H9 (cell line): Measurements from ENCODE around the gene FREM2. TPM values are rescaled to one million over a fixed set of nuclear protein-coding genes. Genes with fewer than 3 reads are reported as not detected.

ENCODE experiments used
- DNase-seq: peaks from one replicate; pipeline ENCODE4 v3.0.0-alpha.2; 2017
- H2AFZ ChIP-seq: one replicate; pipeline ENCODE4 v1.6.1; 2013; ENCODE audit warnings: mild to moderate bottlenecking, low read length, control low read depth, moderate library complexity
- H2AK5ac ChIP-seq: 2 replicates; pipeline ENCODE4 v1.6.1; 2013; ENCODE audit warnings: low read length, control low read depth, mixed read lengths; ENCODE audit not compliant: insufficient read length
- H2BK120ac ChIP-seq: one replicate; pipeline ENCODE4 v1.6.1; 2013; ENCODE audit warnings: low read depth, mild to moderate bottlenecking, low read length, control low read depth, inconsistent platforms; ENCODE audit not compliant: poor library complexity, severe bottlenecking
- H2BK12ac ChIP-seq: 2 replicates; pipeline ENCODE4 v1.6.1; 2013; ENCODE audit warnings: low read length, control low read depth, mixed read lengths, low read depth; ENCODE audit not compliant: insufficient read length
- H2BK15ac ChIP-seq: 2 replicates; pipeline ENCODE4 v1.6.1; 2013; ENCODE audit warnings: low read depth, low read length, control low read depth
- H2BK20ac ChIP-seq: one replicate; pipeline ENCODE4 v1.6.1; 2013; ENCODE audit warnings: low read depth, mild to moderate bottlenecking, low read length, control low read depth, inconsistent platforms; ENCODE audit not compliant: poor library complexity, severe bottlenecking
- H2BK5ac ChIP-seq: 2 replicates; pipeline ENCODE4 v1.6.1; 2013; ENCODE audit warnings: low read length, control low read depth, mixed read lengths; ENCODE audit not compliant: insufficient read length
- H3K14ac ChIP-seq: 2 replicates; pipeline ENCODE4 v1.6.1; 2013; ENCODE audit warnings: low read length, control low read depth; ENCODE audit not compliant: insufficient read depth
- H3K18ac ChIP-seq: 2 replicates; pipeline ENCODE4 v1.6.1; 2013; ENCODE audit warnings: low read depth, mild to moderate bottlenecking, mixed read lengths, low read length, control low read depth; ENCODE audit not compliant: insufficient read length
- H3K23ac ChIP-seq: 2 replicates; pipeline ENCODE4 v1.6.1; 2013; ENCODE audit warnings: low read length, control low read depth, mixed read lengths, low read depth; ENCODE audit not compliant: insufficient read length
- H3K23me2 ChIP-seq: 2 replicates; pipeline ENCODE4 v1.6.1; 2013; ENCODE audit warnings: low read depth, mild to moderate bottlenecking, mixed read lengths, low read length, control low read depth; ENCODE audit not compliant: insufficient read length, poor library complexity, severe bottlenecking
- H3K27ac ChIP-seq: 2 replicates; pipeline ENCODE4 v1.5.1; 2013; ENCODE audit warnings: low read length, control low read depth, mixed read lengths, low read depth; ENCODE audit not compliant: insufficient read length
- H3K27me3 ChIP-seq: 2 replicates; pipeline ENCODE4 v1.6.1; 2013; ENCODE audit warnings: low read length, control low read depth, inconsistent platforms; ENCODE audit not compliant: insufficient read depth
- H3K4ac ChIP-seq: 2 replicates; pipeline ENCODE4 v1.6.1; 2013; ENCODE audit warnings: low read depth, mild to moderate bottlenecking, control low read depth, inconsistent platforms, low read length, moderate library complexity
- H3K4me1 ChIP-seq: 2 replicates; pipeline ENCODE4 v1.6.1; 2013; ENCODE audit warnings: low read length, control low read depth, inconsistent platforms; ENCODE audit not compliant: insufficient read depth
- H3K4me2 ChIP-seq: 2 replicates; pipeline ENCODE4 v1.6.1; 2013; ENCODE audit warnings: low read length, control low read depth, mixed read lengths; ENCODE audit not compliant: insufficient read length, insufficient read depth
- H3K56ac ChIP-seq: 2 replicates; pipeline ENCODE4 v1.6.1; 2013; ENCODE audit warnings: low read depth, mild to moderate bottlenecking, mixed read lengths, low read length, control low read depth; ENCODE audit not compliant: insufficient read length
- H3K79me1 ChIP-seq: 2 replicates; pipeline ENCODE4 v1.6.1; 2013; ENCODE audit warnings: low read depth, mild to moderate bottlenecking, moderate library complexity, low read length, control low read depth, inconsistent platforms; ENCODE audit not compliant: insufficient read depth, poor library complexity, severe bottlenecking
- H3K79me2 ChIP-seq: 2 replicates; pipeline ENCODE4 v1.6.1; 2013; ENCODE audit warnings: low read length, control low read depth, inconsistent platforms; ENCODE audit not compliant: insufficient read depth
- H3K9ac ChIP-seq: 2 replicates; pipeline ENCODE4 v1.6.1; 2013; ENCODE audit warnings: low read length, control low read depth, mixed read lengths; ENCODE audit not compliant: insufficient read length; ENCODE audit errors: extremely low read depth
- H3K9me3 ChIP-seq: one replicate; pipeline ENCODE4 v1.6.1; 2013; ENCODE audit warnings: low read depth, low read length, inconsistent platforms; ENCODE audit not compliant: control insufficient read depth
- H3T11ph ChIP-seq: one replicate; pipeline ENCODE4 v1.6.1; 2013; ENCODE audit warnings: mild to moderate bottlenecking, low read length, control low read depth, inconsistent platforms
- H4K20me1 ChIP-seq: one replicate; pipeline ENCODE4 v1.6.1; 2013; ENCODE audit not compliant: control insufficient read depth, insufficient read length, insufficient read depth
- H4K5ac ChIP-seq: 2 replicates; pipeline ENCODE4 v1.6.1; 2013; ENCODE audit warnings: low read depth, mild to moderate bottlenecking, mixed read lengths, low read length, control low read depth; ENCODE audit not compliant: insufficient read length
- H4K8ac ChIP-seq: replicated peaks from 2 replicates; pipeline ENCODE4 v1.6.1; 2013; ENCODE audit warnings: low read length, control low read depth, mixed read lengths, low read depth; ENCODE audit not compliant: insufficient read length
- H4K91ac ChIP-seq: 2 replicates; pipeline ENCODE4 v1.6.1; 2013; ENCODE audit warnings: low read depth, mild to moderate bottlenecking, moderate library complexity, mixed read lengths, low read length, control low read depth; ENCODE audit not compliant: insufficient read length
- H3K27ac Mint-ChIP-seq, 3 experiments: 2 replicates in 2 of 3; 3 replicates in 1 of 3; pipeline ENCODE4 v1.8.0; 2020 to 2021; ENCODE audit warnings: mixed read lengths in 3 of 3, mild to moderate bottlenecking in 1 of 3, moderate library complexity in 1 of 3
- H3K27me3 Mint-ChIP-seq: 2 replicates; pipeline ENCODE4 v1.8.0; 2021; ENCODE audit warnings: low read depth, mild to moderate bottlenecking, moderate library complexity, mixed read lengths
- H3K36me3 Mint-ChIP-seq, 3 experiments: 2 replicates in 2 of 3; 3 replicates in 1 of 3; pipeline ENCODE4 v1.8.0; 2020 to 2021; ENCODE audit warnings: low read depth in 3 of 3, mixed read lengths in 3 of 3; ENCODE audit not compliant: insufficient read depth in 1 of 3
- H3K4me1 Mint-ChIP-seq, 2 experiments: 2 replicates each; pipeline ENCODE4 v1.8.0; 2020; ENCODE audit warnings: mixed read lengths in 2 of 2
- H3K4me3 Mint-ChIP-seq, 2 experiments: 2 replicates in 1 of 2; 3 replicates in 1 of 2; pipeline ENCODE4 v1.8.0; 2020 to 2021; ENCODE audit warnings: mild to moderate bottlenecking in 2 of 2, mixed read lengths in 2 of 2, moderate library complexity in 1 of 2
- H3K9me3 Mint-ChIP-seq, 2 experiments: 2 replicates in 1 of 2; 3 replicates in 1 of 2; pipeline ENCODE4 v1.8.0; 2020; ENCODE audit warnings: mild to moderate bottlenecking in 2 of 2, mixed read lengths in 2 of 2, moderate library complexity in 1 of 2
- WGBS: extraction: QIAGEN DNeasy Blood & Tissue Kit; methylation state at CpG from one replicate; pipeline ENCODE4 v1.1.7; 2013; ENCODE audit warnings: missing lambda C conversion rate, low lambda C conversion rate, mixed read lengths; ENCODE audit not compliant: insufficient read length; ENCODE audit errors: extremely low coverage; 5-methylcytosine and 5-hydroxymethylcytosine counted together
- total RNA-seq: library from RNA; stranded (reverse); gene quantifications from 2 replicates; pipeline ENCODE4 v1.2.1, GENCODE V29; 2021
- TF ChIP-seq, protein P1 (sequence below): fragments of 200-600 bp; sonication (generic); conservative IDR thresholded peaks from 3 replicates; pipeline ENCODE4 v1.8.0; 2021; ENCODE audit warnings: antibody characterized with exemption, mild to moderate bottlenecking

FREM2 gene
- total RNA-seq, 1 experiment from 2014 or later, result 16.0 TPM

DNA sequence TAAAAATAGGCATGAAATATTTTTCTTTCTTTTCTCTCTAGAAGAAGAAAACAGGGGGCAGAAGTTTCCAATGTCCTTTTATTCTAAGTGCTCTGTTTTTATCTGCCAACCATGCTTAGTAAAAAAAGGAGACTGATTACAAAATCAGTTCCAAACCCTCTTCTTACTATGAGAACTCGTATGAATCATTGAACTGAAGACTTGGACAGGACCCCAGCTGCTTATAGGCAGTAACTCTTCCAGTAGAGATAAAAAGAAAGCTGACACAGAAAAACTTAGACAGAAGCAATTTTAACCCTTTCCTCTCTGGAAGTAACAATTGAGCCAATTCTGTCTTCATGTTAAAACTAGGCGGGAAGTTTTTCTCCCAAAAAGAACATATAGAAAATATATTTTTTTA lies 24.5 kb upstream of the FREM2 start:
- no peaks in the 10 kb centered on the region for H3K4me1 Mint-ChIP-seq
- no peaks in the 10 kb centered on the region for H3K79me2 ChIP-seq

More for the DNA sequence above, 24.5 kb upstream of the FREM2 start:
- Mint-ChIP-seq H3K36me3 (no peaks in the 10 kb centered on the region), H3K4me3 (no peak overlapping the region), H3K9me3 (no peaks in the 10 kb centered on the region; a peak in 1 of 5 replicates), H3K27me3 (no peaks in the 10 kb centered on the region), H3K27ac (no peak overlapping the region)
- H3K27me3 ChIP-seq, result no peaks in the 10 kb centered on the region
- H3K56ac ChIP-seq, result no peak overlapping the region
- no peaks in the 10 kb centered on the region for H3K23me2 ChIP-seq
- no peak overlapping the region for H2BK15ac ChIP-seq
- no peak overlapping the region for H2BK20ac ChIP-seq
- no peaks in the 10 kb centered on the region for H3K4me1 ChIP-seq
- H3T11ph ChIP-seq, result no peak overlapping the region
- H3K79me1 ChIP-seq, result no peaks in the 10 kb centered on the region
- no peak for DNase-seq
- no peak overlapping the region for H3K4ac ChIP-seq
- H3K4me2 ChIP-seq, result no peak overlapping the region
- no peak overlapping the region for H2BK120ac ChIP-seq
- no peak overlapping the region for H3K27ac ChIP-seq
- WGBS, result no CpG with 5 or more reads among the region's 2 CpGs
- H4K5ac ChIP-seq, result no peak overlapping the region
- no peak overlapping the region for H2BK5ac ChIP-seq
- no peak overlapping the region for H3K14ac ChIP-seq
- H4K8ac ChIP-seq, result no peak overlapping the region
- no peaks in the 10 kb centered on the region for H4K20me1 ChIP-seq
- TF ChIP-seq, protein P1, sequence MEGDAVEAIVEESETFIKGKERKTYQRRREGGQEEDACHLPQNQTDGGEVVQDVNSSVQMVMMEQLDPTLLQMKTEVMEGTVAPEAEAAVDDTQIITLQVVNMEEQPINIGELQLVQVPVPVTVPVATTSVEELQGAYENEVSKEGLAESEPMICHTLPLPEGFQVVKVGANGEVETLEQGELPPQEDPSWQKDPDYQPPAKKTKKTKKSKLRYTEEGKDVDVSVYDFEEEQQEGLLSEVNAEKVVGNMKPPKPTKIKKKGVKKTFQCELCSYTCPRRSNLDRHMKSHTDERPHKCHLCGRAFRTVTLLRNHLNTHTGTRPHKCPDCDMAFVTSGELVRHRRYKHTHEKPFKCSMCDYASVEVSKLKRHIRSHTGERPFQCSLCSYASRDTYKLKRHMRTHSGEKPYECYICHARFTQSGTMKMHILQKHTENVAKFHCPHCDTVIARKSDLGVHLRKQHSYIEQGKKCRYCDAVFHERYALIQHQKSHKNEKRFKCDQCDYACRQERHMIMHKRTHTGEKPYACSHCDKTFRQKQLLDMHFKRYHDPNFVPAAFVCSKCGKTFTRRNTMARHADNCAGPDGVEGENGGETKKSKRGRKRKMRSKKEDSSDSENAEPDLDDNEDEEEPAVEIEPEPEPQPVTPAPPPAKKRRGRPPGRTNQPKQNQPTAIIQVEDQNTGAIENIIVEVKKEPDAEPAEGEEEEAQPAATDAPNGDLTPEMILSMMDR, result no peak
- H2AFZ ChIP-seq, result no peak overlapping the region
- H2AK5ac ChIP-seq, result no peak overlapping the region
- no peak overlapping the region for H3K18ac ChIP-seq
- no peak overlapping the region for H3K23ac ChIP-seq
- H4K91ac ChIP-seq, result no peak overlapping the region
- no peak overlapping the region for H3K9ac ChIP-seq
- H2BK12ac ChIP-seq, result no peak overlapping the region
- H3K9me3 ChIP-seq, result no peaks in the 10 kb centered on the region
